PC-3 (cell line): ENCODE results near the gene HNRNPUL2. TPM values are rescaled to one million over a fixed set of nuclear protein-coding genes. Genes with fewer than 3 reads are reported as not detected.
"Not testable (repeated sequence)": the region's sequence is repeated elsewhere in the genome, so short reads cannot be mapped to it uniquely, and the experiment has no call there.

Source experiments
- ATAC-seq: fragments of 200-7000 bp; cut with Tn5 transposase; 2 replicates; pipeline ENCODE4 v1.9.1; 2020; ENCODE audit warnings: mild to moderate bottlenecking, moderate library complexity
- BruUV-seq: library from RNA; stranded (reverse); fragments of 400-500 nt; replicated peaks from 2 replicates; lab custom pipeline; 2021; lab: Mats Ljungman, UMichigan
- CTCF ChIA-PET: fragments of 300-600 bp; sonication (Branson Sonifier 250); formaldehyde crosslinking; loops from one replicate; lab custom pipeline; 2022; ENCODE audit warnings: antibody characterized with exemption; lab: Charles Lee
- POLR2A ChIA-PET: fragments of 300-600 bp; sonication (Branson Sonifier 250); formaldehyde crosslinking; loops from one replicate; lab custom pipeline; 2022; ENCODE audit warnings: antibody characterized with exemption; ENCODE audit not compliant: unreplicated experiment; lab: Charles Lee
- DNase-seq: peaks from one replicate; pipeline ENCODE4 v3.0.0-alpha.2; 2015
- H2AFZ ChIP-seq: fragments of 300-600 bp; sonication (generic); 2 replicates; pipeline ENCODE4 v1.6.0; 2016; ENCODE audit warnings: antibody characterized with exemption, low read length
- H3F3A ChIP-seq: fragments of 300-600 bp; sonication (generic); one replicate; pipeline ENCODE4 v1.6.0; 2017; ENCODE audit warnings: antibody characterized with exemption, low read length, control low read depth, mild to moderate bottlenecking; ENCODE audit not compliant: unreplicated experiment
- H3K27ac ChIP-seq: fragments of 300-600 bp; sonication (generic); 2 replicates; pipeline ENCODE4 v1.5.1; 2016; ENCODE audit warnings: mild to moderate bottlenecking, low read length
- H3K27me3 ChIP-seq: fragments of 300-600 bp; sonication (generic); 2 replicates; pipeline ENCODE4 v1.6.1; 2016; ENCODE audit warnings: low read length, mixed read lengths
- H3K36me3 ChIP-seq: fragments of 300-600 bp; sonication (generic); 2 replicates; pipeline ENCODE4 v1.6.1; 2016; ENCODE audit warnings: low read depth, mixed run types, low read length, mixed read lengths
- H3K4me1 ChIP-seq: fragments of 300-600 bp; sonication (generic); 2 replicates; pipeline ENCODE4 v1.5.1; 2016; ENCODE audit warnings: low read length; ENCODE audit not compliant: insufficient read depth
- H3K4me2 ChIP-seq: fragments of 300-600 bp; sonication (generic); 2 replicates; pipeline ENCODE4 v1.6.0; 2016; ENCODE audit warnings: low read length
- H3K4me3 ChIP-seq: fragments of 300-600 bp; sonication (generic); 2 replicates; pipeline ENCODE4 v1.5.1; 2016; ENCODE audit warnings: mild to moderate bottlenecking, low read length, mixed read lengths
- H3K79me2 ChIP-seq: fragments of 300-600 bp; sonication (generic); 2 replicates; pipeline ENCODE4 v1.6.1; 2017; ENCODE audit warnings: low read length, mixed read lengths
- H3K9ac ChIP-seq: fragments of 300-600 bp; sonication (generic); 2 replicates; pipeline ENCODE4 v1.6.0; 2016; ENCODE audit warnings: mild to moderate bottlenecking, low read length
- H3K9me2 ChIP-seq: fragments of 300-600 bp; sonication (generic); replicated peaks from 2 replicates; pipeline ENCODE4 v1.6.1; 2016; ENCODE audit warnings: mixed run types, low read length, mixed read lengths
- H3K9me3 ChIP-seq: fragments of 300-600 bp; sonication (generic); 2 replicates; pipeline ENCODE4 v1.6.1; 2016; ENCODE audit warnings: low read length, mixed read lengths
- H4K20me1 ChIP-seq: fragments of 300-600 bp; sonication (generic); 2 replicates; pipeline ENCODE4 v1.6.1; 2016; ENCODE audit warnings: low read length, mixed read lengths
- CTCF ChIP-seq: fragments of 300-600 bp; sonication (generic); conservative IDR thresholded peaks from 2 replicates; pipeline ENCODE4 v1.5.1; 2017; ENCODE audit warnings: antibody characterized with exemption, low read depth, mild to moderate bottlenecking, low read length
- EZH2 ChIP-seq: fragments of 300-600 bp; sonication (generic); IDR thresholded peaks from one replicate; pipeline ENCODE4 v1.6.1; 2017; ENCODE audit warnings: antibody characterized with exemption, mild to moderate bottlenecking, low read length; ENCODE audit not compliant: unreplicated experiment
- EZH2phosphoT487 ChIP-seq: fragments of 300-600 bp; sonication (generic); IDR thresholded peaks from 2 replicates; pipeline ENCODE4 v1.6.1; 2018; ENCODE audit warnings: mild to moderate bottlenecking, antibody characterized with exemption, low read length, borderline replicate concordance
- intact Hi-C: fragments of 100-400 bp; cut with micrococcal nuclease; formaldehyde crosslinking; loops from 2 replicates; pipeline ENCODE4 v1.9.0; 2023
- total RNA-seq: library from RNA; depleted of rRNA; stranded (reverse); fragments of >200 nt; gene quantifications from 2 replicates; pipeline ENCODE4 v1.2.3, GENCODE V29; 2014

The HNRNPUL2 gene
- total RNA-seq, 1 experiment from 2014 or later, result 15.5 TPM

GRCh38 chr11:62774407-62774806 lies 47.1 kb upstream of the HNRNPUL2 start:
- DNase-seq (no peak), ATAC-seq (no peak)
- Histone ChIP-seq H3K4me1 (peaks cover 13% of the 10 kb centered on the region), H3K4me2 (no peak overlapping the region), H3K9me3 (no peaks in the 10 kb centered on the region), H3K79me2 (peaks cover 20% of the 10 kb centered on the region), H3K4me3 (no peak overlapping the region), H3K9ac (no peak overlapping the region), H4K20me1 (no peaks in the 10 kb centered on the region), H3K36me3 (peaks cover 14% of the 10 kb centered on the region), H3K9me2 (no peaks in the 10 kb centered on the region), H3K27ac (no peak overlapping the region), H3F3A (peaks cover 3% of the 10 kb centered on the region), H3K27me3 (no peaks in the 10 kb centered on the region), H2AFZ (no peak overlapping the region)
- ChIA-PET POLR2A (no interaction called here), CTCF (interaction anchor here (0.9 kb wide), 1 partner anchor 12 kb away, joined by 3 read pairs; no protein-coding TSS in a partner anchor)
- TF ChIP-seq EZH2, result no peak
- intact Hi-C loops, result no loop called here
- no TSS peak for BruUV-seq

DNA sequence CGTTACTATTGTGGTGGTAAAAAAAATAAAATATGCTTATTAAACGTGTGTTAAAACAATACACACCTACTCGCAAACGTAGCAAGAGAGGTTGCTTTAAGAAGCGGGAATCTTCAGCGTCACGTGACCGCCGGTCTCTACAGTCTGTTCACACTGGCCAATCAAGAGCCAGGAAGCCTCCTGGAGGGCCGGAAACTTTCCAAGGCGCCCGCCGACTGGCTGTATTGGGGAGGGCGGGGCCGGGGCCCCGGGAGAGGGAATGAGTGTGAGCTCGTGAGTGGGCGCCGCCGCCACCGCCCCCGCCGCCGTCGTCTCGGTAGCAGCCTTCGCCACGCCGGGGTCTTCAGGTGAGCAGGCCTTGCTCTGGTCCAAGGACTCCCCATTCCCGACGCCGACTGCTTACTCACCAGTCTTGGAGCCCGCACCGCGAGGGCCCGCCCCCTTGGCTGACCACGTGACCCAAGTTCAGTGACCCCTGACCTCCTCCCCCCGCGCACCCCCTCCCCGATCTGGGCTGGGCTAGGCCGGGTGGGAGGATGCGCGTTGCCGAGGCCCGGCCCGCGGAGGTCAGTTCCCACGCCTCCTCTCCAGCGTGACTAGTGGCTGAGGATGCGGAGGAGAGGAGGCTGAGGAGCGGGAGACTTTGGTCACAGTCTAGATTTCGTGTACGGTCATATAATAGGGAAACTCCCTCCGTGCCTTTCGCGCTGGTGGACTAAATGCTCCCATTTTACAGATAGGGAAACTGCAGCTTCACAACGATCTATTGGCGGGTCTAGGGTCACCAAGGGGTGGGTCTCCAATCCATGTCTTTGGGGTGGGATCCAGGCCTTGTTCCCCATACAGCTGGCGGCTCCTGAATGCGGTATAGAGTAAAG lies 44.1 kb upstream of the HNRNPUL2 start, which contains the start of gene TAF6L:
Gene TAF6L (plus strand): TSS at position 253 of the 878 bp plus-strand sequence. CDS start 4,388 bp downstream, outside the sequence.
- Histone ChIP-seq H3K9me2 (no peaks in the 10 kb centered on the region), H3K4me2 (peak within 1 kb of the TSS; percentile 92), H3K79me2 (peaks cover 20% of the 10 kb centered on the region), H3K9ac (peak within 1 kb of the TSS; percentile 72), H3K4me1 (peaks cover 13% of the 10 kb centered on the region), H3K27ac (peak within 1 kb of the TSS; percentile 76), H2AFZ (peak within 1 kb of the TSS; percentile 80), H4K20me1 (no peaks in the 10 kb centered on the region), H3K27me3 (no peaks in the 10 kb centered on the region), H3K36me3 (peaks cover 11% of the 10 kb centered on the region), H3K9me3 (no peaks in the 10 kb centered on the region), H3K4me3 (peak within 1 kb of the TSS; percentile 74), H3F3A (peaks cover 3% of the 10 kb centered on the region)
- TF ChIP-seq CTCF, result no peak
- no peak for TF ChIP-seq EZH2phosphoT487
- no peak for TF ChIP-seq EZH2
- TSS peak; percentile 65 for BruUV-seq
- ChIA-PET POLR2A (interaction anchor here (0.5 to 1.1 kb wide), 12 partner anchors 12 to 291 kb away, joined by 3 to 21 read pairs (median 4); partner anchors contain the start of genes HNRNPUL2 and ZBTB3), CTCF (interaction anchor here (0.5 to 1.5 kb wide), 8 partner anchors 10 to 149 kb away, joined by 3 to 12 read pairs (median 4); partner anchors contain the start of genes B3GAT3, POLR2G and ZBTB3)
- ATAC-seq, result peak; percentile 92
- intact Hi-C loops, result loop anchor here (2.0 kb wide), 1 partner anchor 43 kb away; the partner anchor contains the start of gene TTC9C
- DNase-seq, result peak; percentile 99

DNA sequence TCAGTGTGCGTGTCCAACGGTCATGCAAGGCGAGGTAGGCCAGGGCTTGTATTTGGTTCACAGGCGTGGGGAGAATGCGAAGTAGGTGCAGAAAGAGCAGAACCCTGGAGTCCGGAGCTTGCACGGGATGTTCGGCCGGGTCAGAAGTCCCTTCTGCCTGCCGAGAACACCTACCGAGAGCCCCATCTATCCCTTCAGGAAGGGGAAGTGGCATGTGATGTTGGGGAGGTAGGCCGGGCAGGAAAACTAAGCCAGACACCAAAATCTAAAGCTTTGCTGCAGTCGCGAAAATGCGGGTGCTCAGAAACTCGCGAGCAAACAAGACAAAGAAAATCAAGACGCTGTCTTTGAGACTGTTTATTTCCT lies 43.5 kb upstream of the HNRNPUL2 start:
- CTCF ChIA-PET, result interaction anchor here (0.6 to 1.5 kb wide), 6 partner anchors 9 to 149 kb away, joined by 3 to 12 read pairs (median 4); partner anchors contain the start of genes B3GAT3, POLR2G and ZBTB3
- peak overlapping the region; percentile 92 for H3K4me2 ChIP-seq
- peaks cover 20% of the 10 kb centered on the region for H3K79me2 ChIP-seq
- no peak for TF ChIP-seq EZH2phosphoT487
- TF ChIP-seq CTCF, result no peak
- no peak for TF ChIP-seq EZH2
- DNase-seq, result no peak
- no peaks in the 10 kb centered on the region for H4K20me1 ChIP-seq
- POLR2A ChIA-PET, result interaction anchor here (0.6 to 1.1 kb wide), 8 partner anchors 17 to 291 kb away, joined by 3 to 11 read pairs (median 4); partner anchors contain the start of genes HNRNPUL2 and ZBTB3
- TSS peak; percentile 95 for BruUV-seq
- peak overlapping the region; percentile 80 for H2AFZ ChIP-seq
- ATAC-seq, result peak; percentile 10
- H3K4me1 ChIP-seq, result peaks cover 13% of the 10 kb centered on the region
- H3K4me3 ChIP-seq, result peak overlapping the region; percentile 74
- H3K9ac ChIP-seq, result peak overlapping the region; percentile 72
- no peaks in the 10 kb centered on the region for H3K9me2 ChIP-seq
- H3K27me3 ChIP-seq, result no peaks in the 10 kb centered on the region
- no peaks in the 10 kb centered on the region for H3K9me3 ChIP-seq
- H3K27ac ChIP-seq, result peak overlapping the region; percentile 76
- H3F3A ChIP-seq, result peaks cover 3% of the 10 kb centered on the region
- H3K36me3 ChIP-seq, result peaks cover 8% of the 10 kb centered on the region
- intact Hi-C loops, result loop anchor here (2.0 kb wide), 1 partner anchor 42 kb away; the partner anchor contains the start of gene TTC9C

DNA sequence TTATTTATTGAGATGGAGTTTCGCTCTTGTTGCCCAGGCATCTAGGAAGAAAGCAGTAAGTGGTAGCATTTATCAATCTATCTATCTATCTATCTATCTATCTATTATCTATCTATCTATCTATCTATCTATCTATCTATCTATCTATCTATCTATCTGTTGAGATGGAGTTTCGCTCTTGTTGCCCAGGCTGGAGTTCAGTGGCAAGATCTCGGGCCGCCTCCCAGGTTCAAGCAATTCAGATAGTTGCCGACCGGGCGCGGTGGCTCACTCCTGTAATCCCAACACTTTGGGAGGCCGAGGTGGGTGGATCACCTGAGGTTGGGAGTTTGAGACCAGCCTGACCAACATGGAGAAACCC lies 33.6 kb upstream of the HNRNPUL2 start:
- H3K36me3 ChIP-seq, result peaks cover 13% of the 10 kb centered on the region
- POLR2A ChIA-PET, result interaction anchor here (0.5 to 0.7 kb wide), 2 partner anchors 62 to 366 kb away, joined by 3 to 4 read pairs; no protein-coding TSS in a partner anchor
- peak overlapping the region; percentile 68 for H2AFZ ChIP-seq
- H3K27ac ChIP-seq, intact Hi-C loops, H4K20me1 ChIP-seq, H3K9me3 ChIP-seq, H3K27me3 ChIP-seq, H3K9me2 ChIP-seq, DNase-seq, H3F3A ChIP-seq: not testable (repeated sequence)
- ATAC-seq, result peak; percentile 10
- peaks cover 13% of the 10 kb centered on the region for H3K4me1 ChIP-seq
- H3K4me3 ChIP-seq, result peak overlapping the region; percentile 81
- H3K4me2 ChIP-seq, result peak overlapping the region; percentile 94
- peaks cover 16% of the 10 kb centered on the region for H3K79me2 ChIP-seq
- H3K9ac ChIP-seq, result peak overlapping the region; percentile 12; the same call in 1 of the 2 replicates
- BruUV-seq, result TSS peak; percentile 94
- CTCF ChIA-PET, result interaction anchor here (0.6 kb wide), 1 partner anchor 66 kb away, joined by 3 read pairs; no protein-coding TSS in a partner anchor
